Duodenal mucosa (tissue), 2 donors: ENCODE results near the gene WDR48.

Experiments used
- H3K27ac ChIP-seq: one replicate; pipeline ENCODE4 v1.7.0; 2013; ENCODE audit warnings: low read depth, low read length
- H3K27me3 ChIP-seq, 2 donors: one replicate each; pipeline ENCODE4 v1.7.0; 2013; ENCODE audit warnings: low read length in 2 of 2, control low read depth in 1 of 2; ENCODE audit not compliant: insufficient read depth in 2 of 2, control insufficient read depth in 1 of 2
- H3K36me3 ChIP-seq, 2 donors: one replicate each; pipeline ENCODE4 v1.7.0; 2013; ENCODE audit warnings: low read length in 2 of 2, control low read depth in 1 of 2; ENCODE audit not compliant: insufficient read depth in 2 of 2, control insufficient read depth in 1 of 2
- H3K4me1 ChIP-seq, 2 donors: one replicate each; pipeline ENCODE4 v1.7.0; 2013; ENCODE audit warnings: low read length in 2 of 2, control low read depth in 1 of 2; ENCODE audit not compliant: insufficient read depth in 2 of 2, control insufficient read depth in 1 of 2
- H3K4me3 ChIP-seq, 2 donors: one replicate each; pipeline ENCODE4 v1.7.0; 2013; ENCODE audit warnings: low read length in 2 of 2, low read depth in 1 of 2
- H3K9ac ChIP-seq, 2 donors: one replicate each; pipeline ENCODE4 v1.7.0; 2013; ENCODE audit warnings: low read length in 2 of 2, low read depth in 1 of 2
- H3K9me3 ChIP-seq, 2 donors: one replicate each; pipeline ENCODE4 v1.7.0; 2013; ENCODE audit warnings: low read length in 2 of 2, control low read depth in 1 of 2; ENCODE audit not compliant: control insufficient read depth in 1 of 2

The WDR48 gene

GRCh38 chr3:39051649-39052561, at the start of gene WDR48, which contains the start of gene SCN11A:
Gene WDR48 (plus strand): TSS chr3:39052016. CDS start chr3:39052026, 10 bp downstream.
Gene SCN11A (minus strand): TSS chr3:39051944. CDS start chr3:38950362, 101,582 bp downstream.
- Histone ChIP-seq H3K27ac (peak within 1 kb of the TSS; percentile 84), H3K27me3 (no peaks in the 10 kb centered on the region), H3K4me1 (peaks cover 14 to 22% of the 10 kb centered on the region in 2 donors), H3K36me3 (no peaks in the 10 kb centered on the region), H3K9me3 (no peaks in the 10 kb centered on the region), H3K4me3 (peak within 1 kb of the TSS; percentile 93 to 94), H3K9ac (peak within 1 kb of the TSS; percentile 85 to 92)

GRCh38 chr3:39005295-39005694, 46.5 kb upstream of the WDR48 start:
- Histone ChIP-seq H3K9ac (no peak overlapping the region), H3K27me3 (no peaks in the 10 kb centered on the region), H3K4me1 (no peaks in the 10 kb centered on the region), H3K27ac (no peak overlapping the region), H3K36me3 (no peaks in the 10 kb centered on the region), H3K9me3 (no peaks in the 10 kb centered on the region), H3K4me3 (no peak overlapping the region)

DNA sequence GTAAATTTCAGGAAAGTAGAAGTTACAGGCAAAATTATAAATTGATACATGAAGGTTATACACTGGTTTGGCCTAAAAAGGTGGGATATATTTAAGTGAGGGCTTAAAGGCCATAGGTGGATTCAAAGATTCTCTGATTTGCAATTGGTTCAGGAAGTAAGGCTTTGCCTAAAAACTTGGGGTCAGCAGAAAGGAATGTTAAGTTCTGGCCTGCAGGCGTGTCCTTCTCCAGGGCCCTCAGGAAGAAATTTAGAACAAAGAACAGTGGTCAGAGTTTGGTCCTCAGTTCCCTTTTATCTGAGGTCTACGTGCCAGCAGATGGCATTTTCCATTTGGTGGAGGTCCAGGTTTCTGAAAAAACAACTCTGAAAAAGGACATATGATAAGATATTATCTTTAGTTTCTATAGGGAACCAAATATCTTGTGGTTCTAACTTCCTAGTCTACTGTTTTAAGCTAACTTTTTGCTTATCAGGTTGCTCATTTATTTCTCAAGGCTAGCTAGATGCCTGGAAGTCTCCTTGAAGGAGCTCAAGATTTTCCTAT, 40.6 kb upstream of the WDR48 start:
- no peaks in the 10 kb centered on the region for H3K9me3 ChIP-seq
- H3K9ac ChIP-seq, result no peak overlapping the region
- H3K27ac ChIP-seq, result no peak overlapping the region
- H3K4me1 ChIP-seq, result no peaks in the 10 kb centered on the region
- no peaks in the 10 kb centered on the region for H3K27me3 ChIP-seq
- H3K4me3 ChIP-seq, result no peak overlapping the region
- no peaks in the 10 kb centered on the region for H3K36me3 ChIP-seq

DNA sequence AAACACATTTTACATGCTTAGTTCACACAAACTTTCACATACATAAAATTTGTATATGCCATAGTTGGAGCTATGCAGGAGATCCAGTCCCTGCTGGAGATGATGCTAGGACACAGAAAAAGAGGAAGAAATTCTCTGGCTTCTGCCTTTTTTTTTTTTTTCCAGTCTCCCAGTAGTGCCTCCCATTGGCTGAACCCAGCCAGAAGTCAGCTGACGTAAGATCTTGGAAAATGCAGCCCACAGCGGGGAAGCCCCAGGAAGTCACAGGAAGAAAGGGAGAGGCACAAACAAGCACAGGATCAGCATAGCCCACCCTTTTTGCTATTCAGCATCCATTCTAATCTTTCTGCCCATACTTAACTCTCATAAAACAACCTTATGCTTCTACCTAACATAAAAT, 38.5 kb upstream of the WDR48 start:
- H3K4me1 ChIP-seq, result no peaks in the 10 kb centered on the region
- no peaks in the 10 kb centered on the region for H3K9me3 ChIP-seq
- no peak overlapping the region for H3K9ac ChIP-seq
- no peak overlapping the region for H3K27ac ChIP-seq
- H3K4me3 ChIP-seq, result no peak overlapping the region
- H3K27me3 ChIP-seq, result no peaks in the 10 kb centered on the region
- no peaks in the 10 kb centered on the region for H3K36me3 ChIP-seq

DNA sequence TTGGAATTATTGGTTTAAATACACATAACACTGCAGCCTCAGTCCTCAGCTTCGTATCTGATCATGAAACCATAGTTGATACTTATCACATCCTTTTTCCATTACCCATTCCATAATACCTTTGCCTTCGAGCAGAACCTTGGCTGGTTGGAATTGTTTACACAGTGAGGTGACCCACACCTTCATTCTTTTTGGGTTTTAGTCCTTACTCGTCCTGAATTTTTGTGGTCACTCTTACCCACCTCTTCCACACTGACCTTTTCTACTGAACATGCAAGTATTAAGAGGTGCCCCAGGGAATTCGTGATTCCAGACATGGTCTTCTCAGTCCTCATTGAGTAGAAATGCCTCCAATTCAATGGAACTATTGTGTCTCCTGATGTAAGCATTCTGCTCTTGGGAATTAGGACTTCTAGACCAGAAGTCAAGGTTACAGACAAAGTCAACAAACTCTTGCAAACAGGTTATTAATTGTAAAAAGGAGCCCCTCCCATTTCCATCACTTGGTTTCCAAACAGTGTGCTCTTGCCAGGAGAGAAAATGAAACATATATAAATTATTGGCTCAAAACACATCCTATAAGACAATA, 37.8 kb upstream of the WDR48 start:
- Histone ChIP-seq H3K4me1 (no peaks in the 10 kb centered on the region), H3K36me3 (no peaks in the 10 kb centered on the region), H3K27ac (no peak overlapping the region), H3K9ac (no peak overlapping the region), H3K4me3 (no peak overlapping the region), H3K27me3 (no peaks in the 10 kb centered on the region), H3K9me3 (no peaks in the 10 kb centered on the region)

DNA sequence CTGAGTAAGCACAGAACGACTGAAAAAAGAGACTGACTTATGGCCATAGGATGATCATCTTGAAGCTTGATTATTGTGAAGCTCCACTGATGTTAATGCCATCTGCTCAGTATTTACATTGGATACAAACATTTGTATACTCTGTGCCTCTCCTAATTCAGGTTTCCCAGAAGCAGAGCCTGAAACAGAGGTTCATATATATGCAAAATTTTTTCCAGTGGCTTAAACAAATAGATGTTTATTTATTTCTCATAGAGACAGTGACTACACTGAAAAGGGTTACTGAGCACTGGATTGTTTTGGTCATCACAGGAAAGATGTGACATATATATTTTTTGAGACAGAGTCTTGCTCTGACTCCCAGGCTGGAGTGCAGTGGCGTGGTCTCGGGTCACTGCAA, 36.4 kb upstream of the WDR48 start:
- Histone ChIP-seq H3K4me1 (no peaks in the 10 kb centered on the region), H3K4me3 (no peak overlapping the region), H3K27me3 (no peaks in the 10 kb centered on the region), H3K27ac (no peak overlapping the region), H3K36me3 (no peaks in the 10 kb centered on the region), H3K9ac (no peak overlapping the region), H3K9me3 (no peaks in the 10 kb centered on the region)

DNA sequence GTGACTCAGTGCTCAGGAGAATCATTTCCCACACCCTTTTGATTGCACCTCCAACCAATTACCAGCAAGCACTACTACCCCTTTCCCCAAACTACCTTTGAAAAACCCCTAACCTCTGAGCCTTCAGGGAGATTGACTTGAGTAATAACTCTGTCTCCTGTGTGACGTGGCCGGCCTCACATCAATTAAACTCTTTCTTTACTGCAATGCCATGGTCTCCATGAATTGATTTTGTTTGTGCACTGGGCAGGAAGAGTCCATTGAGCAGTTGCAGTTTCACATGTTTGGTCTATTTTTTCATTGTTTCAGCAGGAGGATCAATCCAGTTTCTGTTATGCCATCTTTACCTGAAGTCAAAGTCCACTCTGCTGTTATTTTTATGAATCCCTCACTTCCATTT, 32.5 kb upstream of the WDR48 start:
- no peaks in the 10 kb centered on the region for H3K36me3 ChIP-seq
- no peak overlapping the region for H3K4me3 ChIP-seq
- no peaks in the 10 kb centered on the region for H3K4me1 ChIP-seq
- H3K27me3 ChIP-seq, result no peaks in the 10 kb centered on the region
- H3K9me3 ChIP-seq, result no peaks in the 10 kb centered on the region
- no peak overlapping the region for H3K27ac ChIP-seq
- no peak overlapping the region for H3K9ac ChIP-seq

DNA sequence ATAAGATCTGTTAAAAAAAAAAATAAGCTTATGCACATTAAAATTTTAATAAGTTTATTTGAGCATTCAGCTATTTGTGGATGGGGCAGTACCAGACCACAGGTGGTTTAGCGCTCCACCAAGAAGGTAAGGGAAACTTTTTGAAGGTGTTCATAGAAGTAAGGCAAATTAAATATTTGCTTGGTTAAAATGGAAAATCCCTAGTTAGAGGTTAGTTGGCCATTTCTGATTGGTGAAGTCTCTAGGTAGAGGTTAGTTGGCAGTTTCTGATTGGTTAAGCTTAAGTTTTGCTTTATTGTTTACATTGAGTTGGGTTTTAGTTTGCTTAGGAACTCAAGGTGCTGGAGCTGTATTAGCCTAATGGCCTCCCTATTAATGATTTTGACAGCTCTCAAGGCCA, 30.8 kb upstream of the WDR48 start:
- no peaks in the 10 kb centered on the region for H3K36me3 ChIP-seq
- H3K27me3 ChIP-seq, result no peaks in the 10 kb centered on the region
- H3K9ac ChIP-seq, result no peak overlapping the region
- H3K9me3 ChIP-seq, result no peaks in the 10 kb centered on the region
- no peak overlapping the region for H3K4me3 ChIP-seq
- no peaks in the 10 kb centered on the region for H3K4me1 ChIP-seq
- H3K27ac ChIP-seq, result no peak overlapping the region

DNA sequence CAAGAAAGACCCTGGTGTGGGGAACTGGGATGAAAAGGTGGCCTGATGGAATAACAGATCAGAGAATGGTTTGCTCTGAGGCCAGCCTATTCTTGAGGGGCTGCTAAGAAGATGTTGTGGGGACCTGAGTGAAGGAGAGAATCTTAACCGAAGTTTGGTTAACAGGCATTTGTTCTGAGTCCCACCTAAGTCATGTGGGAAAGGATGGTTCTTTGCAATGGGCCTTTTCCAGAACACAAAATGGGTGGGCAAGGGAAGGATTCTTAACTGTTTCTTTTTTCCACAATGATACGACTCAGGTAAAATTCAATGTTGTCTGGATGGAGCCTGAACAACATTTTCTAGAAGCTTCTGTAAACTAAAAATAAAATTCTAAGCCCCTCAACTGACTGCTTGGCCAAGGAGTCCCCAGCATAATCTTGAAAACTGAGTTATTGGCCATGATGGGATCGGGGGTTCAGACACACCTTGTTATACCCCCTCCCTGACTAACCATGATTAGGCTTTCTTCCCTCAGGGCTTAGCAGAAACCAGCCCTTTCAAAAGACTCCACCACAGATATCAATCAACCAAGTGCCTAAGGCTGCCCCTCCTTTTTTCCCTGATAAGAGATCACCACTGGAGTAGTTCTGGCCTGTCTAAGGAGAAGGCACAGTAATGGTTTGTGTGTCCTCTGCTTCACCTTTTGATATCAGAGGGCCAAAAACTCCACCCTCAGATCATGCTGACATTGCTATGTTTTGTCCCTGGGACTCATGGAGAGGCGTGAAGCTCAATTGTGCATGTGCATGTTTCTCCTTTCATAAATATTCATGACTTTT, 30.1 kb upstream of the WDR48 start:
- Histone ChIP-seq H3K4me1 (no peaks in the 10 kb centered on the region), H3K9ac (no peak overlapping the region), H3K4me3 (no peak overlapping the region), H3K27ac (no peak overlapping the region), H3K36me3 (no peaks in the 10 kb centered on the region), H3K9me3 (no peaks in the 10 kb centered on the region), H3K27me3 (no peaks in the 10 kb centered on the region)

- H3K27me3 ChIP-seq, result no peaks in the 10 kb centered on the region
- H3K4me3 ChIP-seq, result no peak overlapping the region
- no peaks in the 10 kb centered on the region for H3K9me3 ChIP-seq
- no peaks in the 10 kb centered on the region for H3K4me1 ChIP-seq
- H3K27ac ChIP-seq, result no peak overlapping the region
- no peak overlapping the region for H3K9ac ChIP-seq
- H3K36me3 ChIP-seq, result no peaks in the 10 kb centered on the region
These were observed 29.6 kb upstream of the WDR48 start for GRCh38 chr3:39022286-39022630.
